GM10248 (cell line): ENCODE measurements around the gene LMLN.

Experiments
- CTCF ChIA-PET: fragments of 300-600 bp; sonication (Branson Sonifier 250); formaldehyde crosslinking; extraction: SDS; loops from one replicate; lab custom pipeline; 2021; ENCODE audit warnings: antibody characterized with exemption; lab: Yijun Ruan, JAX
- POLR2A ChIA-PET: fragments of 350-650 bp; sonication (Branson Sonifier 250); formaldehyde crosslinking; extraction: SDS; loops from one replicate; lab custom pipeline; 2020; ENCODE audit warnings: antibody characterized with exemption; lab: Yijun Ruan, JAX
- DNase-seq: peaks from one replicate; pipeline ENCODE4 v3.0.0; 2012; ENCODE audit errors: extremely low spot score
- TF ChIP-seq, protein P1 (sequence below): IDR thresholded peaks from 2 replicates; pipeline ENCODE4 v1.5.1; 2012; ENCODE audit warnings: mild to moderate bottlenecking, low read depth; ENCODE audit errors: extremely low read depth, missing control alignments, control extremely low read depth

LMLN gene

DNA sequence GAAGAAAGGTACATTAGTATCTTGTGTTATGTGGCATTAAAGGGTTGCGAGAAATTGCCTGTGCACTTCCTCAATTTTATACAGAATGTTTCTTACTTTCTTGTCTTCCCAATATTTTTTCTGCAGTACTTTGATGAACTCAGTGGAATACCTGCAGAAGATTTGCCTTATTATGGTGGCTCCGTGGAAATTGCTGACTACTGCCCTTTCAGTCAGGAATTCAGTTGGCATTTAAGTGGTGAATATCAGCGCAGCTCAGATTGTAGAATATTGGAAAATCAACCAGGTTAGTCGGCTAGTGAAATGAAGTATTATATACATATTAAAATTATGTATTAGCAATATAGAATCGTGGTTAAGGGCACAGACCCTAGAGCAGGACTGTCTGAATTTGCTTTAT, 61.3 kb downstream of the LMLN start:
- no peak for DNase-seq
- TF ChIP-seq, protein P1, sequence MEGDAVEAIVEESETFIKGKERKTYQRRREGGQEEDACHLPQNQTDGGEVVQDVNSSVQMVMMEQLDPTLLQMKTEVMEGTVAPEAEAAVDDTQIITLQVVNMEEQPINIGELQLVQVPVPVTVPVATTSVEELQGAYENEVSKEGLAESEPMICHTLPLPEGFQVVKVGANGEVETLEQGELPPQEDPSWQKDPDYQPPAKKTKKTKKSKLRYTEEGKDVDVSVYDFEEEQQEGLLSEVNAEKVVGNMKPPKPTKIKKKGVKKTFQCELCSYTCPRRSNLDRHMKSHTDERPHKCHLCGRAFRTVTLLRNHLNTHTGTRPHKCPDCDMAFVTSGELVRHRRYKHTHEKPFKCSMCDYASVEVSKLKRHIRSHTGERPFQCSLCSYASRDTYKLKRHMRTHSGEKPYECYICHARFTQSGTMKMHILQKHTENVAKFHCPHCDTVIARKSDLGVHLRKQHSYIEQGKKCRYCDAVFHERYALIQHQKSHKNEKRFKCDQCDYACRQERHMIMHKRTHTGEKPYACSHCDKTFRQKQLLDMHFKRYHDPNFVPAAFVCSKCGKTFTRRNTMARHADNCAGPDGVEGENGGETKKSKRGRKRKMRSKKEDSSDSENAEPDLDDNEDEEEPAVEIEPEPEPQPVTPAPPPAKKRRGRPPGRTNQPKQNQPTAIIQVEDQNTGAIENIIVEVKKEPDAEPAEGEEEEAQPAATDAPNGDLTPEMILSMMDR, result no peak
- POLR2A ChIA-PET, result no interaction called here
- CTCF ChIA-PET, result interaction anchor here (0.8 kb wide), 1 partner anchor 30 kb away, joined by 3 read pairs; no protein-coding TSS in a partner anchor

DNA sequence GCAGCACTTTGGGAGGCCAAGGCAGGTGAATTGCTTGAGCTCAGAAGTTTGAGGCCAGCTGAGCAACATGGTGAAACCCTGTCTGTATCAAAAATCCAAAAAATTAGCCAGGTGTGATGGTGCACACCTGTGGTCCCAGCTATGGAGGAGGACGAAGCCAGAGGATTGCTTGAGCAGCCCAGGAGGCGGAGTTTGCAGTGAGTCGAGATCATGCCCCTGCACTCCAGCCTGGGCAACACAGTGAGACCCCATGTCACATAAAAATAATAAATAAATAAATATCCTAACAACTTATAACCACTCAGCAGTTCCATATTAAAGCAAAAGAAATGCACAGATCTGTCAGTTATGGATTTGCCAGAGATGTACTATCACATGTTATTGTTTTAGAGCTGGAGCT, 62.6 kb downstream of the LMLN start:
- no peak for DNase-seq
- ChIA-PET POLR2A (no interaction called here), CTCF (no interaction called here)
- TF ChIP-seq, protein P1, result no peak

DNA sequence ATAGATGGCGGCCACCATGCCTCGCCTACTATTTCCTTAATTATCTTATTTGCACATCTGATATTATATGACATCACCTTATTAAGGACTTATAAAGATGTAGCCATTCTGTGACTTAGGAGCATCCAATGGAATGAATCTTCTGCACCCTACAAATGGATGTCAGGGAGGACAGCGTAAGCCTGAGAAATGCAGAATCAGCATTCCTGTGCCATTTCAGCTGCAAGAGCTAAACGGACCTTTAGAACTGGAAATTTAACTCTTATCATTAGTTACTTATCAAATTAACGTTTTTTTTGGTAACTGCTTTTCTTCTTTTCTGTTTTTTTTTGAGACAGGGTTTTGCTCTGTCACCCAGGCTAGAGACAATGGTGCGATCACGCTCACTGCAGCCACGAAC, 65.6 kb downstream of the LMLN start:
- DNase-seq, result no peak
- ChIA-PET CTCF (interaction anchor here (1.2 kb wide), 1 partner anchor 15 kb away, joined by 3 read pairs; no protein-coding TSS in a partner anchor), POLR2A (no interaction called here)
- TF ChIP-seq, protein P1, result no peak

- DNase-seq, result no peak
- ChIA-PET CTCF (no interaction called here), POLR2A (no interaction called here)
- TF ChIP-seq, protein P1, result no peak
Observed at GRCh38 chr3:198026620-198027019, 66.6 kb downstream of the LMLN start.

DNA sequence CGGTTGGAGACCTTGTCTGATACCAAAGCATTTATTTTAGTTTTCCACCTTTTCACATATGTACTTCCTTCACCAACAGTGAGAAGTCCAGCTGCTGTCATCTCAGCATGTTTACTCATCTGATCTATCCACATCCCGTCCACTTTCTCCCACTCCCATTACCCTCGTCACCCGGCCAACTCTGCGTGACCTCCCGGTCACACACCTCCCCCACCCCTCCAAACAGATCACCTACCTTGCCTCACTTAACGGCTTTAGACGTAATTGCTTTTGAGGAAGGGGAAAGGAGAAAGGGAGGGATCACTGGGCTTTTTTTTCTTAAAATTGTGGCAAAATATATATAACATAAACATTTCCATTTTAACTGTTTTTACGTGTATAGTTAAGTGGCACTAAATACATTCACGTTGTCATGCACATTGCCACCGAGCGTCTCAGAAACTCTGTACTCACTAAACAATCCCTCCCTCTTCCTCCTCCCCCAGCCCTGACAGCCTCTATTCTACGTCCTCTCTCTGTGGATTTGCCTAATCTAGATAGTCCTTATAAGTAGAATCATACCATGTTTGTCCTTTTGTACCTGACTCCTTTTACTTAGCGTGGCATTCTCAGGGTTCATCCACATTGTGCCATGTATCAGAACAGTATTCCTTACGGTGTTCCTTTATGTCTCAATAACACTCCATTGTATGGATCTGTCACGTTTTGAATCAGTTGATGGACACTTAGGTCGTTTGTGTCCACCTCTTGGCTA, 67.2 kb downstream of the LMLN start:
- POLR2A ChIA-PET, result no interaction called here

GRCh38 chr3:198027799-198028390, 67.9 kb downstream of the LMLN start:
- no peak for DNase-seq
- POLR2A ChIA-PET, result no interaction called here

More for the DNA sequence above, 67.2 kb downstream of the LMLN start:
- DNase-seq, result no peak
- TF ChIP-seq, protein P1, result no peak
- CTCF ChIA-PET, result no interaction called here

More at GRCh38 chr3:198027799-198028390, 67.9 kb downstream of the LMLN start:
- CTCF ChIA-PET, result no interaction called here
- TF ChIP-seq, protein P1, result no peak
